ENCODE results near the gene MMP25.
A peak's percentile ranks its signal among the peaks of the same experiment; 100 is the strongest.
"Not testable (repeated sequence)": the region's sequence is repeated elsewhere in the genome, so short reads cannot be mapped to it uniquely, and the experiment has no call there.

Gene MMP25

DNA sequence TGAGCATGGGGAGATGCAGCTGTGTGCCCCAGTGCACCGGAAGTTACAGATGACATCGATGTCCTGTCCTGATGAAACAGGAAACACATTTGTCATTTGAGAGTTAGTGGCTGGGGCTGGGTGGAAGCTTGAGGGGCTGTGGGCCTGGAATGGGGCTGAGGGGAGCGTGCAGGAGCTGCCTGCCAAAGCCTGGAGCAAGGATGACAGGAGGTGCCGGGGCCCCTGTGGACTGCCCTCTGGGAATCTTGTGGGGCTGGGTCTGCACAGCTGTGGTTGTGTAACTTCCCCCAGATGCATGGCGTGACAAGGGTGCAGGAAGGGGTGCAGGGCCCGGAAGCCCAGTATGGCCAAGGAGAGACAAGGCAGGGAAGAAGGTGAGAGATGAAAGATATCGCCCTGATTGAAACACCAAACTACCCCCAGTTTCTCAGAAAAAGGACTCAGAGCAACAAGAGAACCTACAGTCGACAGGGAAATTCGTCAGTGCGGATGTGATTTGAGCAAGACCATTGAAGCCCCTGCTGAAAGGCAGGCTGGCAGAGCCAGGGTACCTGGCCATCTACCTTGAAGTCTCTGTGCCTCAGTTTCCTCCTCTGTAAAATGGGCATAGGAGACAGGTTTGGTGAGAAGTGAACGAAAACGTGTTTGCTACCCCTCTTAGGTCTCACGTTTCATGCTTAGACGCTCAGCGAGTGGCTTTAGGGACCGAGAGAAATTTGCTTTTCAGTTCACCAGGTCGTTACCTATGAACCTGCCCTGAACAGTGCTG lies 8.8 kb downstream of the MMP25 start:
- no peaks in the 10 kb centered on the region for H3K27me3 Mint-ChIP-seq
- no peaks in the 10 kb centered on the region for H3K9me3 Mint-ChIP-seq
- peaks cover 9% of the 10 kb centered on the region for H3K36me3 Mint-ChIP-seq
- no peak for ATAC-seq
- peaks cover 30% of the 10 kb centered on the region for H3K4me1 Mint-ChIP-seq
- no peak overlapping the region for H3K4me3 Mint-ChIP-seq
- H3K27ac Mint-ChIP-seq, result no peak overlapping the region

DNA sequence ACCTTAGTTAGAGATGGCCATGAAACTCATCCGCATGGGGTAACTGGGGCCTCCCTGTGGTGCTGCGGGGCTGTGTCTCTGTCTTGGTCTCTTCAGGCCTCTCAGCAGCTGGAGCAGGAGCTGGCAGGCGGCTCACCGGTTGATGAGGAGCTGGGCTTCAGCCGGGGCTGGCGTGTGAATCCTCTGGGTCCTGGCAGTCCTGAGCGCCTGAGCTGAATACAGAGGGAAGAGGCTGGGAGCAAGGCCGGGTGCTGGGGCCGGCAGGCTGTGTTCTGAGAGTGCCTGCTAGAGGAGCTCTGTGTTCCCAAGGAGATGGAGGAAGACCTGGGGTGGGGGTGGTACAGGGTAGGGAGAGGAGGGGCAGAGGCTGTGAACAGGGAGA lies 9.4 kb downstream of the MMP25 start:
- H3K4me1 Mint-ChIP-seq, result peaks cover 30% of the 10 kb centered on the region

DNA sequence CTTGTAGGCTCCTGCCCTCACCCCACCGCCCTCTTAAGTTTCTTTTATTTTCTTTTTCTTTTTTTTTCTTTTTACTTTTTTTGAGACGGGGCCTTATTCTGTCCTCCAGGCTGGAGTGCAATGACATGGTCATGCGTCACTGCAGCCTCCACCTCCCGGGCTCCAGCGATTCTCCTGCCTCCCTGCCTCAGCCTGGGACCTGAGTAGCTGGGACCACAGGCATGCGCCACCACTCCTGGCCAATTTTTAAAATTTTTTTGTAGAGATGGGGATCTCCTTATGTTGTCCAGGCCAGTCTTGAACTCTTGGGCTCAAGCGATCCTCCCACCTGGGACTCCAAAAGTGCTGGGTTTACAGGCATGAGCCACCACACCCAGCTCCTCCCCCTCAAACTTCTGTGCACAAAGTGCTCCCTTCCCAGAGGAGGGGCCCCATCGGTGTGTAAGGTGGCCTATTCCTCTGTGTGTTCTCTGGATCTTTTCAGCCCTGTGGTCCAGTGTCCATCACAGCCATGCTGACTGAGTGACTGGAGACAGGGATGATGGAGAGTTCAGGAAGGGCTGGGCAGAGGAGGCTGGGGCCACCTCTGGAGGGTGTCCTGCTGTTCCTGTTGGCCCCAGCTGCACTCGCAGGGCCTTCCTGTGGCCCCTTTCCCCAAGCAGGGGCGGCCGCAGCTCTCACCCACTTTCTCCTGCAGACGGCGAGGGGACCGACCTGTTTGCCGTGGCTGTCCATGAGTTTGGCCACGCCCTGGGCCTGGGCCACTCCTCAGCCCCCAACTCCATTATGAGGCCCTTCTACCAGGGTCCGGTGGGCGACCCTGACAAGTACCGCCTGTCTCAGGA lies 10.2 kb downstream of the MMP25 start:
- H3K36me3 Mint-ChIP-seq, result peaks cover 9% of the 10 kb centered on the region
- peaks cover 30% of the 10 kb centered on the region for H3K4me1 Mint-ChIP-seq
- no peak overlapping the region for H3K4me3 Mint-ChIP-seq
- no peaks in the 10 kb centered on the region for H3K9me3 Mint-ChIP-seq
- ATAC-seq, result no peak
- H3K27me3 Mint-ChIP-seq, result no peaks in the 10 kb centered on the region
- H3K27ac Mint-ChIP-seq, result no peak overlapping the region

More for the DNA sequence above, 9.4 kb downstream of the MMP25 start:
- not testable (repeated sequence) for H3K9me3 Mint-ChIP-seq, H3K27me3 Mint-ChIP-seq, H3K27ac Mint-ChIP-seq, H3K4me3 Mint-ChIP-seq, ATAC-seq, H3K36me3 Mint-ChIP-seq

DNA sequence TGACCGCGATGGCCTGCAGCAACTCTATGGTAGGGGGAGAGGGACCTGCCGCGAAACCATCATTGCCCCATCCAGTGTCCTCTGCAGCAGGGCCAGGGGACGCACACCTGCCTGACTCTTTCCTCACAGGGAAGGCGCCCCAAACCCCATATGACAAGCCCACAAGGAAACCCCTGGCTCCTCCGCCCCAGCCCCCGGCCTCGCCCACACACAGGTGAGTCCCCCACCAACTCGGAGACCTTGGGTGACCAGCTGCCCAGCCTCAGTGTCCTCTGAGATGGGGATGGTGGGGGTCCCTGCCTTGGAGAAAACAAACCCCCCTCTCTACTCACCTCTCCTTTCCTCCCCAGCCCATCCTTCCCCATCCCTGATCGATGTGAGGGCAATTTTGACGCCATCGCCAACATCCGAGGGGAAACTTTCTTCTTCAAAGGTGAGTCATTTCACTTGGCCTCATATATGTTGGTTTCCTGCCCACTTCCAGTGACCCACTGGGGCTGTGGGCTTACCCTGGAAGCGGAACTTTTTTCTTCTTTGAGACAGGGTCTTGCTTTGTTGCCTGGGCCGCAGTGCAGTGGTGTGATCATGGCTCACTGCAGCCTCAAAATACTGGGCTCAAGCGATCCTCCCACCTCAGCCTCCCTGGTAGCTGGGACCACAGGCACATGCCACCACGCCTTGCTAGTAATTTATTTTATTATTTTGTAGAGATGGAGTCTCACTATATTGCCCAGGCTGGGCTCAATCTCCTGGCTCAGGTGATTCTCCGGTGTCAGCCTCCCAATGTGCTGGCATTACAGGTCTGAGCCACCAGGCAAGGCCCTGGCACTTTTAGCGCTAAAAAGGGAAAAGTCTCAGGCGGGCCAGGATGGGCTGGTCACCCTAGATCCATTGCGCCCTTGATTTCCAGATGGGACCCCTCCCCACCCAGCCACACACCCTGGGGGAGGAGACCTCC lies 11.1 kb downstream of the MMP25 start:
- Mint-ChIP-seq H3K27ac (no peak overlapping the region), H3K36me3 (peaks cover 9% of the 10 kb centered on the region), H3K4me3 (no peak overlapping the region), H3K27me3 (no peaks in the 10 kb centered on the region), H3K9me3 (no peaks in the 10 kb centered on the region), H3K4me1 (peaks cover 30% of the 10 kb centered on the region)
- ATAC-seq, result no peak

DNA sequence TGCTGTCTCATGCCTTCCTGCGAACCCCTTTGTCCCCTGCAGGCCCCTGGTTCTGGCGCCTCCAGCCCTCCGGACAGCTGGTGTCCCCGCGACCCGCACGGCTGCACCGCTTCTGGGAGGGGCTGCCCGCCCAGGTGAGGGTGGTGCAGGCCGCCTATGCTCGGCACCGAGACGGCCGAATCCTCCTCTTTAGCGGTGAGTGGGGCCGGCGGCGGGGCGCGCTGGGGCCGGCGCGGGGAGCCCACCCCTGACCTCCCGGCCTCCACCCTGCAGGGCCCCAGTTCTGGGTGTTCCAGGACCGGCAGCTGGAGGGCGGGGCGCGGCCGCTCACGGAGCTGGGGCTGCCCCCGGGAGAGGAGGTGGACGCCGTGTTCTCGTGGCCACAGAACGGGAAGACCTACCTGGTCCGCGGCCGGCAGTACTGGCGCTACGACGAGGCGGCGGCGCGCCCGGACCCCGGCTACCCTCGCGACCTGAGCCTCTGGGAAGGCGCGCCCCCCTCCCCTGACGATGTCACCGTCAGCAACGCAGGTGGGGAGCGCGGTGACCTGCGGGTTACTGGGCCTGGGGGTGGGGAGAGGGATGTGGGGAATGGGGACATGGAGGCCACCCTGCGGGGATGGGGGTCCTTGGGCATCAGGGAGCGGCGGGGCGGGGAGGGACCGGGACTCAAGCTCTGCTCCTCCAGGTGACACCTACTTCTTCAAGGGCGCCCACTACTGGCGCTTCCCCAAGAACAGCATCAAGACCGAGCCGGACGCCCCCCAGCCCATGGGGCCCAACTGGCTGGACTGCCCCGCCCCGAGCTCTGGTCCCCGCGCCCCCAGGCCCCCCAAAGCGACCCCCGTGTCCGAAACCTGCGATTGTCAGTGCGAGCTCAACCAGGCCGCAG lies 12.0 kb downstream of the MMP25 start:
- peak; percentile 65 for ATAC-seq
- Mint-ChIP-seq H3K4me3 (peak overlapping the region; percentile 86), H3K27ac (peak overlapping the region; percentile 85), H3K4me1 (peaks cover 30% of the 10 kb centered on the region), H3K27me3 (no peaks in the 10 kb centered on the region), H3K9me3 (no peaks in the 10 kb centered on the region), H3K36me3 (peaks cover 9% of the 10 kb centered on the region)

DNA sequence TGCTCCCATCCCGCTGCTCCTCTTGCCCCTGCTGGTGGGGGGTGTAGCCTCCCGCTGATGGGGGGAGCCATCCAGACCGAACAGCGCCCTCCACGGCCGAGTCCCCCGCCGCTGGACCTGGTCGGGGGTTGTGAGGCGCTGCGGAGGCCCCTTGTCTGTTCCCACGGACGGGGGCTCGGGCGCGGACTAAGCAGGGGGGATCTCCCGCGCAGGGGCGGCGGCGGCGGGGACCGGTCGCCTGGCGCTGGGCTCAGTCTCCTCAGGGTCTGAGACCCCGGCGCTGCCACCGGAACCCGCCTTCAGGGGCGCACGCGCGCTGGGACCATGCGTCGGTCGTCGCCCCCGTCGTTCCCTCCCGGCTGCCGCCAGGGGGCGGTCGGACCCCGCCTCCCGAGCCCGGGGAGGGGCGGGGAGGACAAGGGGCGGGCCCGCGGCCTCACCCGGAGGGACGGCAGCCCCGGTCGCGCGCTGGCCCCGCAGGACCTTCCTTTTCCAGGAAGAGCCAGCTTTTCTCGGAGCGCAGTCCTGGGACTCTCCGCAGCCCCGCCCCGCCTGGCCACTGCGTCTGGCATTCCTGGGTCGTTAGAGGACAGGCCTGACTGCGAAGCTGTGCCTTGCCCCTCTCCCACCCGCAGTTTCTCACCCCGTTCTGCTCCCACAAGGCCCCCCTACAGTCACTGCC lies 12.8 kb downstream of the MMP25 start:
- no peaks in the 10 kb centered on the region for H3K9me3 Mint-ChIP-seq
- no peaks in the 10 kb centered on the region for H3K27me3 Mint-ChIP-seq

DNA sequence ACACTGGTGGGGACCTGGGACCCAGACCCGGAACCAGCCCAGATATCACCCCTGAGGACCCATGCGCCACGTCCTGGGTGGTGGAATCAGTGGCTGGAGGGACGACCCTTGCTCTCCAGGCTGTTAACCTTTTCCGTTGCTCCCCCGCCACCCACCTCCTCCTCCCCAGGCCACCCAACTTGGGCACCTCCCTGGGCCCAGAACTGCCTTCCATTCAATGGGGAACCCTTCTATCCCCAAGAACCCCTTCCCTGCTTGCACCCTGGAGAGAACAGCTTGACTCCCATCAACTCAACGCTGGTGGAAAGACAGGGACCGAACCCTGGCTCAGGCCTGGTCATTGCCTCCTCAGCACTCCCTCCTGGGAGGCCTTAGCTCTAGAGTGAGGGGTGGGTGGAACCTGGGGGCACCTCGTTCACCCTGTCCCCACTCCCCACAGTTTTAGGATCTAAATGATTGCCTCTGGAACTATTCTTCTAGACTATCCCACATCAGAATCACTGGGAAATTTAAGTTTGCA lies 13.4 kb downstream of the MMP25 start:
- H3K27me3 Mint-ChIP-seq, result no peaks in the 10 kb centered on the region
- no peaks in the 10 kb centered on the region for H3K9me3 Mint-ChIP-seq
- peaks cover 19% of the 10 kb centered on the region for H3K4me1 Mint-ChIP-seq
- H3K36me3 Mint-ChIP-seq, result no peaks in the 10 kb centered on the region
- H3K4me3 Mint-ChIP-seq, result peak overlapping the region; percentile 86
- no peak for ATAC-seq
- H3K27ac Mint-ChIP-seq, result peak overlapping the region; percentile 85

More for the DNA sequence above, 12.8 kb downstream of the MMP25 start:
- Mint-ChIP-seq H3K36me3 (peaks cover under 1% of the 10 kb centered on the region), H3K27ac (peak overlapping the region; percentile 85), H3K4me3 (peak overlapping the region; percentile 86), H3K4me1 (peaks cover 22% of the 10 kb centered on the region)
- ATAC-seq, result peak; percentile 94

DNA sequence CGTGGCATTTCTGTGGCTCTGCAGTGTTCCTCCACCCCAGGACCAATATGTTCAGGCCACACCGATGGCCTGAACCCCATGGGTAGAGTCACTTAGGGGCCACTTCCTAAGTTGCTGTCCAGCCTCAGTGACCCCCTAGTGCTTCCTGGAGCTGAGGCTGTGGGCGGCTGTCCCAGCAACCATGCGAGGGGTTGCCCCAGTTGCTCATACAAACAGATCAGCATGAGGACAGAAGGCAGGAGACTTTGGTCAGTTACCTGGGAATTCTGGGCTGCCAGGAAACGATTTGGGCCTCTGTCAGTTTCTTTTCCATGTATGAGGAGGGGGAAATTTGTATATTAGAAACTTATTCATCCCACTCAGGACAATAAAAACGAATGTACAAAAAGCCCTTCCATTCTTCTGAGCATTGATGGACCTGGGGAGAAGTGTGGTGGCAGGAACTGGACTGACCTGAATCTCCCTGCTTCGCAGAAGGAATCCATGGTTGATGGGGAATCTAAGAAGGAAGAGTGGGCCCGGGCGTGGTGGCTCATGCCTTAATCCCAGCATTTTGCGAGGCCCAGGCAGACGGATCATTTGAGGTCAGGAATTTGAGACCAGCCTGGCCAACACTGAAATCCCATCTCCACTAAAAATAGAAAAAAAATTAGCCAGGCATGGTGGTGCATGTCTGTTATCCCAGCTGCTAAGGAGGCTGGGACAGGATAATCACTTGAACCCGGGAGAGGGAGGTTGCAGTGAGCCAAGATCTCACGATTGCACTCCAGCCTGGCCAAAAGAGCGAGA lies 14.2 kb downstream of the MMP25 start:
- Mint-ChIP-seq H3K27me3 (peaks cover 5% of the 10 kb centered on the region), H3K36me3 (no peaks in the 10 kb centered on the region), H3K9me3 (no peaks in the 10 kb centered on the region), H3K4me1 (peaks cover 18% of the 10 kb centered on the region), H3K27ac (peak overlapping the region; percentile 85), H3K4me3 (no peak overlapping the region)
- ATAC-seq, result no peak

DNA sequence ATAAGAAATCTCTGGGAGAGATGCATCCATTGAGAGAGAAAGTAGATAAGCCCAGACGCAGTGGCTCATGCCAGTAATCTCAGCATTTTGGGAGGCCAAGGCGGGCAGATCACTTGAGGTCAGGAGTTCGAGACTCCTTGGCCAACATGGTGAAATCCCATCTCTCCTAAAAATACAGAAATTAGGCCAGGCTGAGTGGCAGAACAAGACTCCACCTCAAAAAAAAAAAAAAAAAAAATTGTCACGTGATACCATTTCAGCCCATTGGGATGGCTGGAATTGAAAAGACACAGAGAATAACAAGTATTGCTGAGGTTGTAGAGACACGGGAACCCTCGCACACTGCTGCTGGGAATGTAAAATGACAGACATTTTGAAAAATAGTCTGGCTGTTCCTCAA lies 16.2 kb downstream of the MMP25 start:
- ATAC-seq, result no peak
- Mint-ChIP-seq H3K36me3 (no peaks in the 10 kb centered on the region), H3K4me1 (peaks cover 23% of the 10 kb centered on the region)

DNA sequence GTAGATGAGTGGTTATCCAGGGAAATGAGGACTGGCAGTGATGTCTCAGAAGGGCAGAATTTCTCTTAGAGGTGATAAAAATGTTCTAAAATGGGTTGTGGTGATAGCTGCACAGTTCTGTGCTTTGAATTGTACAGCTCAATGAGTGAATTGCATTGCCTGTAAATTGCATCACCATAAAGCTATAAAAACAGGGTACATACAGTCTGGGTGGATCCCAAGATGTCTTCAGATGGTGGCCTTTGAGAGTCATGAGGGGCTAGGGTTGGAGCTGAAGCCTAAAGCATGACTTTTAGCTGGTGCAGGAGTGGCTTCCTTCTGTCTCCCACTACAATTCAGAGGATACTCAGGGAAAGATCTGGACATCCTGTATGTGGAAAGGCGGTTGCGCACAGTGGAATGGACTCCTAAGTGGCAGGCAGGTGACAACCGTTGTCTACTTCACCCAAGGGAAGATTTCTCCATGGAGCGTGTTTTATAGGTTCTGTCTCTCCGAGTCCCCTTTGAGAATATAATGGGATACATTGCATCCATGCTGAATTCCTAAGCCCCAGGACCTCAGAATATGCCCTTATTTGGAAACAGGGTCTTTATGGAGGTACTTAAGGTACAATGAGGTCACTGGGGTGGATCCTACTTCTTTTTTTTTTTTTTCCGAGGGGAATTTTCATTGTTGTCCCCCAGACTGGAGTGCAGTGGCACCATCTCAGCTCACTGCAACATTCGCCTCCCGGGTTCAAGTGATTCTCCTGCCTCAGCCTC lies 17.4 kb downstream of the MMP25 start:
- peaks cover 24% of the 10 kb centered on the region for H3K4me1 Mint-ChIP-seq

More for the DNA sequence above, 16.2 kb downstream of the MMP25 start:
- no peak overlapping the region for H3K4me3 Mint-ChIP-seq
- H3K27ac Mint-ChIP-seq, result no peak overlapping the region
- H3K9me3 Mint-ChIP-seq, result no peaks in the 10 kb centered on the region
- peaks cover 8% of the 10 kb centered on the region for H3K27me3 Mint-ChIP-seq

DNA sequence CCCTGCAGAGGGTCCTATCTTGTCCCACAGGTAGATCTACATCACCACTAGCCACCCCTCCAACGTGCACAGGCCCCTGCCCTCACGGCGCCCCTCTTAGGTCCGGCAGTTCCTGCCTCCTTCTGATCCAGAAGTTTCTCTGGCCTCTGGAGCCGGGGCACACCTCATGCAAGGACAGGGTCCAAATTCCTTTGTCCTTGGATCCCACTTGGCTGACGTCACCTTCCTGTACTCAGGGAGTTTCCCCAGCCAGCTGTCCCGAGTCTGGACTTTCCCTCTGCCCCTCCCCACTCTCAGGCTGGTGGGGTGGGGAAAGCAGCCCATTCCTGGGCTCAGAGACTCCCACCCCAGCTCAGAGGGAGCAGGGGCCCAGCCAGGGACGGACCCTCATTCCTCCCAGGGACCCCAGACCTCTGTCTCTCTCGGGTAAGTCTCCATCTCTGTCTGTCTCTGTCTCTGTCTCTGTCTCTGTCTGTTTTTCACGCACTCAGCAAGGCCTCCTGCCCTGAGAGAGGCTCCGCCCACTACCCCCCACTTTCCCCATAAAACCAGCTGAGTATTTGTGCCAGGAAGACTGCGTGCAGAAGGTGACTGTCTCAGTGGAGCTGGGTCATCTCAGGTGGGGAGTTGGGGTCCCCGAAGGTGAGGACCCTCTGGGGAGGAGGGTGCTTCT lies 18.8 kb downstream of the MMP25 start, which contains the start of gene IL32:
Gene IL32, plus strand, starts transcription at position 572 of the 673 bp plus-strand sequence. CDS start 172 bp downstream, outside the sequence.
- peak within 1 kb of the TSS; percentile 30 for H3K4me3 Mint-ChIP-seq
- H3K36me3 Mint-ChIP-seq, result no peaks in the 10 kb centered on the region
- peaks cover 17% of the 10 kb centered on the region for H3K4me1 Mint-ChIP-seq
- peaks cover 8% of the 10 kb centered on the region for H3K27me3 Mint-ChIP-seq
- no peaks in the 10 kb centered on the region for H3K9me3 Mint-ChIP-seq
- H3K27ac Mint-ChIP-seq, result peak within 1 kb of the TSS; percentile 75
- no peak for ATAC-seq

More for the DNA sequence above, 17.4 kb downstream of the MMP25 start:
- no peak for ATAC-seq
- no peaks in the 10 kb centered on the region for H3K9me3 Mint-ChIP-seq
- peaks cover 8% of the 10 kb centered on the region for H3K27me3 Mint-ChIP-seq
- no peak overlapping the region for H3K4me3 Mint-ChIP-seq
- no peaks in the 10 kb centered on the region for H3K36me3 Mint-ChIP-seq
- no peak overlapping the region for H3K27ac Mint-ChIP-seq

Data from stimulated activated memory B cell treated with anti-CD40 and anti-IgM and Interleukin-4, amounts not matched to agents 10 μg/mL and 1 μg/mL and 100 μg/mL, for 72 hours (primary cell).